Skeletal muscle satellite cell (primary cell): ENCODE data around the gene ABTB2.

Experiments
- H3K27me3 ChIP-seq: 2 replicates; pipeline ENCODE4 v1.7.0; 2013; ENCODE audit warnings: low read length; ENCODE audit not compliant: control insufficient read depth, insufficient read depth
- H3K36me3 ChIP-seq: 2 replicates; pipeline ENCODE4 v1.7.0; 2013; ENCODE audit warnings: mild to moderate bottlenecking, control low read depth, low read length; ENCODE audit not compliant: insufficient read depth
- H3K4me1 ChIP-seq: 2 replicates; pipeline ENCODE4 v1.7.0; 2013; ENCODE audit warnings: low read length; ENCODE audit not compliant: control insufficient read depth, insufficient read depth
- H3K4me2 ChIP-seq: 2 replicates; pipeline ENCODE4 v1.7.0; 2013; ENCODE audit warnings: mild to moderate bottlenecking, low read length
- H3K4me3 ChIP-seq: 2 replicates; pipeline ENCODE4 v1.7.0; 2013; ENCODE audit warnings: low read length
- H3K9ac ChIP-seq: 2 replicates; pipeline ENCODE4 v1.7.0; 2013; ENCODE audit warnings: mild to moderate bottlenecking, low read depth, low read length, moderate library complexity
- H3K9me3 ChIP-seq: replicated peaks from 2 replicates; pipeline ENCODE4 v1.7.0; 2013; ENCODE audit warnings: mild to moderate bottlenecking, control low read depth, low read length

Gene ABTB2

DNA sequence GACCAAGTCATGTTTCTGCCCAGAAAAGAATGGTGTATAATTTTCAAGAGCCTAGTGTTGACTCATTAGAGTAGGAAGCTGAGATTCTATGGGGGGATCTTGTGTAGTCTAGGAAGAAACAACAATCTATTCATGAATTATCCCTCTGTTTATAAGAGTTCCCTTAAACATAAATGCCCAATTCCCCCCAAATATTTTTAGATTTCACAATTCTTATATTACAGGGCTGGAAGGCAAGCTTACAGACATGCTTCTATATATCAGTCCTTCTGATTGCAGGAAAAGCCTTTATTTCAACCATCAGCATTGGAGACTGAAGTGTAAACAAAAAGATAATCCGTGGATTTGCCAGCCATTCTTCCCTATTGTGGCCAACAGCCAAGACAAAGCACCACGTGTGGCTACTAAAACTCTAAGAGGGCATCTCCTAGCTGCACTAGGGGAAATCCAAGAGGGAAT, 181.0 kb downstream of the ABTB2 start:
- H3K4me1 ChIP-seq = peaks cover 4% of the 10 kb centered on the region
- no peak overlapping the region for H3K4me3 ChIP-seq
- no peaks in the 10 kb centered on the region for H3K36me3 ChIP-seq
- H3K4me2 ChIP-seq = no peak overlapping the region
- H3K27me3 ChIP-seq = peaks cover 4% of the 10 kb centered on the region
- H3K9ac ChIP-seq = no peak overlapping the region
- H3K9me3 ChIP-seq = no peaks in the 10 kb centered on the region

- Histone ChIP-seq H3K27me3 (peaks cover 4% of the 10 kb centered on the region), H3K9me3 (no peaks in the 10 kb centered on the region), H3K4me2 (no peak overlapping the region), H3K4me3 (no peak overlapping the region), H3K36me3 (no peaks in the 10 kb centered on the region), H3K9ac (no peak overlapping the region), H3K4me1 (peaks cover 4% of the 10 kb centered on the region)
These were observed 182.4 kb downstream of the ABTB2 start for GRCh38 chr11:34175284-34176019.

GRCh38 chr11:34174412-34175041, 183.3 kb downstream of the ABTB2 start:
- peaks cover 4% of the 10 kb centered on the region for H3K27me3 ChIP-seq
- H3K9me3 ChIP-seq = no peaks in the 10 kb centered on the region
- no peaks in the 10 kb centered on the region for H3K36me3 ChIP-seq
- H3K4me1 ChIP-seq = peaks cover 4% of the 10 kb centered on the region
- peak overlapping the region; percentile 28 for H3K9ac ChIP-seq
- H3K4me3 ChIP-seq = peak overlapping the region; percentile 46
- peak overlapping the region; percentile 87 for H3K4me2 ChIP-seq

DNA sequence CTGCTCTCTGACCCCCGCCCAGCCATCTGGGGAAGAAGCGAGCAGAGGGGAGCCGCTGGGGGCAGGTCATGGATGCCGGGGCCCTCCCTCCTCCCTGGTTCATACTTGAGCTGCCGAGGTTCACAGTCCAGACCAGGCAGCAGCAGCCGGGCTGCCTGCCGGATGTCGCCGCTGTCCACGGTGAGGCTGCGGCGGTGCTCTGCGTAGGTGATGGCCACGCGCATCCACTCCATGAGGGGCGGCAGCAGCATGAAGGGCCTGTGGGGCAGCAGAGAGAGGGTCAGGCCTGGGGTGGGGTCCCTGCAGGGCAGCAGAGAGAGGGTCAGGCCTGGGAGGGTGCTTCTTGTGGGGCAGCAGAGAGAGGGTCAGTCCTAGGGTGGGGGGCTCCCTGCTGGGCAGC, 184.8 kb downstream of the ABTB2 start:
- no peak overlapping the region for H3K4me2 ChIP-seq
- no peak overlapping the region for H3K4me3 ChIP-seq
- peaks cover 4% of the 10 kb centered on the region for H3K27me3 ChIP-seq
- H3K36me3 ChIP-seq = no peaks in the 10 kb centered on the region
- peaks cover 4% of the 10 kb centered on the region for H3K4me1 ChIP-seq
- no peaks in the 10 kb centered on the region for H3K9me3 ChIP-seq
- no peak overlapping the region for H3K9ac ChIP-seq

GRCh38 chr11:34169686-34170085, 188.1 kb downstream of the ABTB2 start:
- no peak overlapping the region for H3K4me2 ChIP-seq
- no peaks in the 10 kb centered on the region for H3K9me3 ChIP-seq
- peaks cover 3% of the 10 kb centered on the region for H3K4me1 ChIP-seq
- H3K4me3 ChIP-seq = no peak overlapping the region
- no peak overlapping the region for H3K9ac ChIP-seq
- peaks cover 4% of the 10 kb centered on the region for H3K27me3 ChIP-seq
- no peaks in the 10 kb centered on the region for H3K36me3 ChIP-seq

GRCh38 chr11:34168642-34169420, 189.0 kb downstream of the ABTB2 start:
- Histone ChIP-seq H3K4me1 (no peaks in the 10 kb centered on the region), H3K36me3 (no peaks in the 10 kb centered on the region), H3K4me3 (no peak overlapping the region), H3K27me3 (peaks cover 4% of the 10 kb centered on the region), H3K9ac (no peak overlapping the region), H3K4me2 (no peak overlapping the region), H3K9me3 (no peaks in the 10 kb centered on the region)

GRCh38 chr11:34167961-34168360, 189.8 kb downstream of the ABTB2 start:
- Histone ChIP-seq H3K9me3 (no peaks in the 10 kb centered on the region), H3K4me3 (no peak overlapping the region), H3K9ac (no peak overlapping the region), H3K4me2 (no peak overlapping the region), H3K4me1 (no peaks in the 10 kb centered on the region), H3K36me3 (no peaks in the 10 kb centered on the region), H3K27me3 (peaks cover 4% of the 10 kb centered on the region)

- Histone ChIP-seq H3K4me2 (no peak overlapping the region), H3K4me1 (no peaks in the 10 kb centered on the region), H3K9me3 (no peaks in the 10 kb centered on the region), H3K36me3 (no peaks in the 10 kb centered on the region), H3K4me3 (no peak overlapping the region), H3K27me3 (no peaks in the 10 kb centered on the region), H3K9ac (no peak overlapping the region)
These were observed 190.7 kb downstream of the ABTB2 start for GRCh38 chr11:34166806-34167740.

GRCh38 chr11:34165786-34166555, 191.8 kb downstream of the ABTB2 start:
- Histone ChIP-seq H3K36me3 (no peaks in the 10 kb centered on the region), H3K27me3 (no peaks in the 10 kb centered on the region), H3K4me1 (no peaks in the 10 kb centered on the region), H3K9ac (no peak overlapping the region), H3K4me3 (no peak overlapping the region), H3K4me2 (no peak overlapping the region), H3K9me3 (no peaks in the 10 kb centered on the region)

- H3K36me3 ChIP-seq = peaks cover 2% of the 10 kb centered on the region
- H3K9ac ChIP-seq = no peak overlapping the region
- H3K9me3 ChIP-seq = no peaks in the 10 kb centered on the region
- no peak overlapping the region for H3K4me3 ChIP-seq
- no peaks in the 10 kb centered on the region for H3K27me3 ChIP-seq
- no peak overlapping the region for H3K4me2 ChIP-seq
- H3K4me1 ChIP-seq = no peaks in the 10 kb centered on the region
These were observed 192.7 kb downstream of the ABTB2 start for GRCh38 chr11:34165121-34165520.
